HepG2 (cell line): ENCODE results near the gene CSNK1D. TPM values are rescaled to one million over a fixed set of nuclear protein-coding genes. Genes with fewer than 3 reads are reported as not detected.

Source experiments
- ATAC-seq: fragments of 200-7000 bp; cut with Tn5 transposase; 3 replicates; pipeline ENCODE4 v1.9.1; 2020; ENCODE audit warnings: mild to moderate bottlenecking, moderate library complexity
- BruUV-seq: library from RNA; stranded (reverse); fragments of 400-500 nt; replicated peaks from 2 replicates; lab custom pipeline; 2021; lab: Mats Ljungman, UMichigan
- CTCF ChIA-PET: fragments of 300-600 bp; formaldehyde crosslinking; extraction: SDS; loops from one replicate; lab custom pipeline; 2021; ENCODE audit warnings: low total read pairs, inconsistent platforms, low intra/inter-chr PET ratio; lab: Yijun Ruan, JAX
- POLR2A ChIA-PET: fragments of 350-600 bp; sonication (Branson Sonifier 250); formaldehyde crosslinking; loops from one replicate; lab custom pipeline; 2020; ENCODE audit warnings: antibody characterized with exemption, inconsistent platforms; lab: Yijun Ruan, JAX
- DNase-seq: peaks from one replicate; pipeline ENCODE4 v3.0.0-alpha.2; 2015; ENCODE audit warnings: low spot score
- FAIRE-seq: peaks from 3 replicates; lab custom pipeline; 2011; peaks lifted over from hg19 to GRCh38; lab: Jason Lieb, UNC
- H2AFZ ChIP-seq: one replicate; pipeline ENCODE4 v1.6.1; 2011; ENCODE audit warnings: low read length, inconsistent platforms
- H3K27ac ChIP-seq: fragments of 300-600 bp; 3 replicates; pipeline ENCODE4 v1.8.0; 2011; ENCODE audit warnings: mixed run types, mild to moderate bottlenecking, mixed read lengths, low read length, inconsistent platforms; ENCODE audit not compliant: insufficient read depth; ENCODE audit errors: extremely low read length
- H3K27me3 ChIP-seq, 2 experiments: fragments of 200-600 bp in 1 of 2; 2 replicates in 1 of 2; 3 replicates in 1 of 2; pipeline versions ENCODE4 v1.6.0 to v1.8.0; 2011; ENCODE audit warnings: low read length in 2 of 2, mild to moderate bottlenecking in 2 of 2, moderate library complexity in 2 of 2, inconsistent platforms in 1 of 2; ENCODE audit not compliant: insufficient read depth in 2 of 2, control insufficient read depth in 1 of 2
- H3K36me3 ChIP-seq, 2 experiments: fragments of 200-600 bp in 1 of 2; replicated peaks in 1 of 2; 2 replicates in 1 of 2; 3 replicates in 1 of 2; pipeline versions ENCODE4 v1.5.1 to v1.8.0; 2011; ENCODE audit warnings: low read length in 2 of 2, inconsistent platforms in 1 of 2; ENCODE audit not compliant: insufficient read depth in 2 of 2, control insufficient read depth in 1 of 2
- H3K4me1 ChIP-seq: 2 replicates; pipeline ENCODE4 v1.5.1; 2012; ENCODE audit warnings: low read length, inconsistent platforms; ENCODE audit not compliant: insufficient read depth
- H3K4me2 ChIP-seq: 2 replicates; pipeline ENCODE4 v1.6.0; 2011; ENCODE audit warnings: low read depth, low read length, inconsistent platforms
- H3K4me3 ChIP-seq, 3 experiments: fragments of 200-600 bp in 1 of 3; sonication (generic), shearing (Covaris generic) in 1 of 3; replicated peaks in 1 of 3; 2 replicates each; pipeline ENCODE4 v1.5.1; 2011 to 2016; ENCODE audit warnings: low read length in 3 of 3, inconsistent platforms in 2 of 3, low read depth in 2 of 3, mild to moderate bottlenecking in 2 of 3, control low read depth in 1 of 3, mixed read lengths in 1 of 3; ENCODE audit not compliant: insufficient read depth in 1 of 3
- H3K79me2 ChIP-seq: one replicate; pipeline ENCODE4 v1.6.1; 2011; ENCODE audit warnings: low read length, inconsistent platforms; ENCODE audit not compliant: insufficient read depth
- H3K9ac ChIP-seq: 2 replicates; pipeline ENCODE4 v1.6.0; 2011; ENCODE audit warnings: mild to moderate bottlenecking, low read depth, low read length, inconsistent platforms; ENCODE audit not compliant: insufficient read depth
- H3K9me3 ChIP-seq: 2 replicates; pipeline ENCODE4 v1.5.1; 2012; ENCODE audit warnings: mild to moderate bottlenecking, low read length
- H4K20me1 ChIP-seq: 2 replicates; pipeline ENCODE4 v1.6.0; 2011; ENCODE audit warnings: inconsistent platforms, mild to moderate bottlenecking, low read length, moderate library complexity; ENCODE audit not compliant: insufficient read depth
- AKAP8 ChIP-seq: sonication (generic); formaldehyde crosslinking; IDR thresholded peaks from 2 replicates; pipeline ENCODE4 v1.5.1; 2020; ENCODE audit warnings: mild to moderate bottlenecking, missing genetic modification reagents
- ARNT ChIP-seq: fragments of 450-650 bp; IDR thresholded peaks from 2 replicates; pipeline ENCODE4 v1.6.1; 2017
- CSRNP1 ChIP-seq: sonication (generic); formaldehyde crosslinking; IDR thresholded peaks from 2 replicates; pipeline ENCODE4 v1.8.1; 2023; ENCODE audit warnings: mild to moderate bottlenecking, missing genetic modification reagents
- EZH2 ChIP-seq: conservative IDR thresholded peaks from 2 replicates; pipeline ENCODE4 v1.6.1; 2012; ENCODE audit warnings: mild to moderate bottlenecking, low read depth, low read length, moderate library complexity
- LBX2 ChIP-seq: sonication (generic); formaldehyde crosslinking; IDR thresholded peaks from 2 replicates; pipeline ENCODE4 v1.5.0; 2020; ENCODE audit warnings: missing genetic modification reagents, mild to moderate bottlenecking, borderline replicate concordance
- NFIC ChIP-seq: IDR thresholded peaks from 2 replicates; pipeline ENCODE4 v1.6.1; 2012; ENCODE audit warnings: mild to moderate bottlenecking, low read length, inconsistent platforms
- ONECUT2 ChIP-seq: sonication (generic); formaldehyde crosslinking; IDR thresholded peaks from 2 replicates; pipeline ENCODE4 v1.4.0; 2020; ENCODE audit warnings: missing genetic modification reagents
- PHF21A ChIP-seq: sonication (generic); formaldehyde crosslinking; IDR thresholded peaks from 2 replicates; pipeline ENCODE4 v1.5.0; 2020; ENCODE audit warnings: mild to moderate bottlenecking, missing genetic modification reagents
- POLR2A ChIP-seq, 2 experiments: IDR thresholded peaks; 2 replicates each; pipeline ENCODE4 v1.6.1; 2011; ENCODE audit warnings: low read depth in 2 of 2, low read length in 2 of 2, mild to moderate bottlenecking in 1 of 2, moderate library complexity in 1 of 2; ENCODE audit not compliant: insufficient read depth in 1 of 2
- SCMH1 ChIP-seq: sonication (generic); formaldehyde crosslinking; IDR thresholded peaks from 2 replicates; pipeline ENCODE4 v1.9.0; 2021; ENCODE audit warnings: missing genetic modification reagents, mild to moderate bottlenecking, borderline replicate concordance
- SMARCC2 ChIP-seq: fragments of 450-650 bp; IDR thresholded peaks from 2 replicates; pipeline ENCODE4 v1.6.1; 2017; ENCODE audit warnings: antibody characterized with exemption, mild to moderate bottlenecking
- SMARCE1 ChIP-seq: fragments of 450-650 bp; IDR thresholded peaks from 2 replicates; pipeline ENCODE4 v1.6.1; 2017; ENCODE audit warnings: borderline replicate concordance
- ZNF292 ChIP-seq: sonication (generic); formaldehyde crosslinking; IDR thresholded peaks from 2 replicates; pipeline ENCODE4 v1.8.1; 2022; ENCODE audit warnings: mild to moderate bottlenecking, low read depth, missing genetic modification reagents, borderline replicate concordance
- ZNF564 ChIP-seq: sonication (generic); formaldehyde crosslinking; IDR thresholded peaks from 2 replicates; pipeline ENCODE4 v1.8.1; 2023; ENCODE audit warnings: mild to moderate bottlenecking, missing genetic modification reagents
- ZNF687 ChIP-seq: sonication (generic); formaldehyde crosslinking; IDR thresholded peaks from 2 replicates; pipeline ENCODE4 v1.5.1; 2020; ENCODE audit warnings: mild to moderate bottlenecking, missing genetic modification reagents, moderate library complexity
- WGBS: methylation state at CpG from one replicate; pipeline ENCODE4 v1.1.6; 2017; ENCODE audit warnings: low lambda C conversion rate; 5-methylcytosine and 5-hydroxymethylcytosine counted together
- in situ Hi-C: cut with HindIII; loops from 2 replicates; pipeline ENCODE4 v1.10.0; 2017; ENCODE audit warnings: low pct_unique_long_range_greater_than_20kb; ENCODE audit not compliant: extremely low pct_ligation_motif_present
- intact Hi-C: fragments of 100-400 bp; cut with micrococcal nuclease; formaldehyde crosslinking; loops from one replicate; pipeline ENCODE4 v1.10.0; 2022; ENCODE audit not compliant: unreplicated experiment
- polyA plus RNA-seq, 8 experiments: library from polyadenylated mRNA; depleted of rRNA in 3 of 8; stranded (reverse) in 7 of 8; unstranded in 1 of 8; fragments of >200 nt; fragmentation: Illumina TruSeq in 4 of 8; extraction: Trizol in 4 of 8; gene quantifications; 2 replicates each; pipeline versions ENCODE4 v1.2.1 to v1.2.3, GENCODE V29; 2011 to 2016; ENCODE audit warnings: low read depth in 4 of 8, missing spikeins in 1 of 8, mixed read lengths in 1 of 8; ENCODE audit not compliant: insufficient read depth in 1 of 8
- total RNA-seq, 5 experiments: library from RNA; depleted of rRNA; stranded (reverse); fragments of >200 nt; fragmentation: Illumina TruSeq; extraction: Trizol; gene quantifications; 2 replicates each; pipeline ENCODE4 v1.2.3, GENCODE V29; 2016; ENCODE audit warnings: low read depth in 1 of 5
- TF ChIP-seq, protein P1 (sequence below): sonication (generic); formaldehyde crosslinking; IDR thresholded peaks from 2 replicates; pipeline ENCODE4 v1.8.0; 2022; ENCODE audit warnings: mild to moderate bottlenecking, missing genetic modification reagents; ENCODE audit not compliant: insufficient replicate concordance

CSNK1D gene
- total and polyA plus RNA-seq, 2 of the 13 experiments (the other 11 are each of a cell fraction or from before 2014, with no cell fraction given) = 31.5 to 128 TPM

GRCh38 chr17:82204831-82205719 lies 68.4 kb downstream of the CSNK1D start (continued):
- TF ChIP-seq CSRNP1 (no peak), LBX2 (CRISPR knock-in tag) (no peak), SMARCC2 (no peak), ARNT (no peak), ONECUT2 (CRISPR knock-in tag) (no peak), ZNF564 (no peak)
- TF ChIP-seq, protein P1, sequence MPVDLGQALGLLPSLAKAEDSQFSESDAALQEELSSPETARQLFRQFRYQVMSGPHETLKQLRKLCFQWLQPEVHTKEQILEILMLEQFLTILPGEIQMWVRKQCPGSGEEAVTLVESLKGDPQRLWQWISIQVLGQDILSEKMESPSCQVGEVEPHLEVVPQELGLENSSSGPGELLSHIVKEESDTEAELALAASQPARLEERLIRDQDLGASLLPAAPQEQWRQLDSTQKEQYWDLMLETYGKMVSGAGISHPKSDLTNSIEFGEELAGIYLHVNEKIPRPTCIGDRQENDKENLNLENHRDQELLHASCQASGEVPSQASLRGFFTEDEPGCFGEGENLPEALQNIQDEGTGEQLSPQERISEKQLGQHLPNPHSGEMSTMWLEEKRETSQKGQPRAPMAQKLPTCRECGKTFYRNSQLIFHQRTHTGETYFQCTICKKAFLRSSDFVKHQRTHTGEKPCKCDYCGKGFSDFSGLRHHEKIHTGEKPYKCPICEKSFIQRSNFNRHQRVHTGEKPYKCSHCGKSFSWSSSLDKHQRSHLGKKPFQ (CRISPR knock-in tag) = no peak

DNA sequence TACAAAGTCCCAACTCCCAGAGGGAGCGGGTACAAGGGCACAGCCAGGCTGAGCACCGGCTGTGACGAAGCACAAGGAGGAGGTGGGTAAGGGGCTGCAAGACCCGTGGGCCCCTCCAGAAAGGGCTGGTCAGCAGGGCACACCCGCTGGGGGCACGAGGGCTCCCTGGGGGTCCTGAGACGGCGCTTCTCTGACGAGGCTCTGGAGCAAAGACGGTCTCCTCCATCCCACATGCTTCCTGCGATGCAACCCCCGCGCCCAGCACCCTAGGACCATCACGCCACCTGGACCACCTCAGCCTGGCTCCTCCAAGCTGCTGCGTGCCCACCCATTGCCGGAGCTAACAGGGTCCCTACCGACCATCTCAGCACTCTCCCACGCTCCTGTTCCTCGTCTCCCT lies 69.6 kb downstream of the CSNK1D start:
- Histone ChIP-seq H3K27ac (no peak overlapping the region), H3K4me2 (no peak overlapping the region), H3K36me3 (peaks cover 2 to 3% of the 10 kb centered on the region in 2 experiments; a peak in 2 of 5 replicates), H3K9ac (no peak overlapping the region), H3K4me3 (no peak overlapping the region), H2AFZ (no peak overlapping the region), H3K79me2 (no peaks in the 10 kb centered on the region), H3K4me1 (peaks cover 20% of the 10 kb centered on the region), H4K20me1 (no peaks in the 10 kb centered on the region), H3K27me3 (no peaks in the 10 kb centered on the region), H3K9me3 (no peaks in the 10 kb centered on the region)
- no peak for FAIRE-seq
- POLR2A ChIA-PET = no interaction called here
- no TSS peak for BruUV-seq
- no peak for DNase-seq
- in situ Hi-C loops = no loop called here
- intact Hi-C loops = no loop called here
- ATAC-seq = no peak
- CTCF ChIA-PET = no interaction called here
- 84% methylated on average over 19 of the region's 19 CpGs for WGBS
- TF ChIP-seq POLR2A (IDR thresholded peaks at IDR 0.05; ENCODE audit: insufficient read depth in 1 of 2, low read depth in 2 of 2, low read length in 2 of 2) = no peak
- TF ChIP-seq SMARCE1 = no peak
- no peak for TF ChIP-seq SCMH1 (CRISPR knock-in tag)
- TF ChIP-seq ZNF292 (CRISPR knock-in tag) = no peak
- 0 out of 2 replicates have a peak, but pooled peaks have one; percentile 11 for TF ChIP-seq ZNF687
- no peak for TF ChIP-seq PHF21A (CRISPR knock-in tag)
- no peak for TF ChIP-seq EZH2
- TF ChIP-seq AKAP8 (CRISPR knock-in tag) = no peak
- TF ChIP-seq NFIC = no peak
